GM21360 (cell line): ENCODE data around the gene AUTS2.
A peak's percentile ranks its signal among the peaks of the same experiment; 100 is the strongest.

Source experiments
- ATAC-seq: cut with Tn5 transposase; IDR thresholded peaks from one replicate; pipeline ENCODE4 v1.9.1; 2021; ENCODE audit warnings: mild to moderate bottlenecking, moderate library complexity; ENCODE audit not compliant: unreplicated experiment

Gene AUTS2

GRCh38 chr7:70313271-70313670 lies 715.0 kb downstream of the AUTS2 start:
- ATAC-seq, result no peak

- no peak for ATAC-seq
These were observed 715.4 kb downstream of the AUTS2 start for GRCh38 chr7:70313687-70314086.

GRCh38 chr7:70314221-70314620 lies 715.9 kb downstream of the AUTS2 start:
- no peak for ATAC-seq

- no peak for ATAC-seq
These were observed 718.5 kb downstream of the AUTS2 start for GRCh38 chr7:70316745-70317144.

GRCh38 chr7:70317356-70317755 lies 719.1 kb downstream of the AUTS2 start:
- ATAC-seq, result no peak

- no peak for ATAC-seq
These were observed 720.2 kb downstream of the AUTS2 start for GRCh38 chr7:70318511-70318910.

GRCh38 chr7:70319057-70319456 lies 720.8 kb downstream of the AUTS2 start:
- ATAC-seq, result no peak

GRCh38 chr7:70321016-70321590 lies 722.8 kb downstream of the AUTS2 start:
- no peak for ATAC-seq

GRCh38 chr7:70322856-70323255 lies 724.6 kb downstream of the AUTS2 start:
- no peak for ATAC-seq

- no peak for ATAC-seq
These were observed 727.3 kb downstream of the AUTS2 start for GRCh38 chr7:70325509-70326101.

- no peak for ATAC-seq
These were observed 736.0 kb downstream of the AUTS2 start for GRCh38 chr7:70334295-70334694.

- ATAC-seq, result no peak
These were observed 736.6 kb downstream of the AUTS2 start for GRCh38 chr7:70334871-70335270.

- ATAC-seq, result no peak
These were observed 738.3 kb downstream of the AUTS2 start for GRCh38 chr7:70336536-70336935.

GRCh38 chr7:70338015-70338414 lies 739.7 kb downstream of the AUTS2 start:
- ATAC-seq, result no peak

- ATAC-seq, result no peak
These were observed 742.0 kb downstream of the AUTS2 start for GRCh38 chr7:70340236-70340635.

GRCh38 chr7:70341446-70341845 lies 743.2 kb downstream of the AUTS2 start:
- ATAC-seq, result no peak

GRCh38 chr7:70343519-70343918 lies 745.2 kb downstream of the AUTS2 start:
- ATAC-seq, result no peak

GRCh38 chr7:70344726-70345125 lies 746.5 kb downstream of the AUTS2 start:
- no peak for ATAC-seq

GRCh38 chr7:70346844-70347462 lies 748.7 kb downstream of the AUTS2 start:
- ATAC-seq, result no peak

GRCh38 chr7:70347463-70348254 lies 749.4 kb downstream of the AUTS2 start:
- ATAC-seq, result peak; percentile 97

GRCh38 chr7:70349031-70349430 lies 750.8 kb downstream of the AUTS2 start:
- ATAC-seq, result no peak

GRCh38 chr7:70349819-70350218 lies 751.5 kb downstream of the AUTS2 start:
- ATAC-seq, result no peak
